ENCODE results near the gene EPYC. TPM values are rescaled to one million over a fixed set of nuclear protein-coding genes. Genes with fewer than 3 reads are reported as not detected.

EPYC gene
- total RNA-seq, 4 donors from 2014 or later = not detected

GRCh38 chr12:90920222-90920621 lies 84.5 kb downstream of the EPYC start:
- H3K27ac ChIP-seq = no peak overlapping the region
- WGBS, 2 donors = 94 to 95% methylated on average over 1 of the region's 1 CpG
- TF ChIP-seq POLR2A (IDR thresholded peaks at IDR 0.05) (no peak), CTCF (IDR thresholded peaks at IDR 0.05) (no peak)
- no peak overlapping the region for H3K4me3 ChIP-seq
- no peak for DNase-seq
- H3K36me3 ChIP-seq = no peaks in the 10 kb centered on the region
- H3K27me3 ChIP-seq = no peaks in the 10 kb centered on the region
- peaks cover 0 to 20% (median 4%) of the 10 kb centered on the region in 3 donors for H3K4me1 ChIP-seq
- intact Hi-C loops (cut with DNase I) = no loop called here
- no peaks in the 10 kb centered on the region for H3K9me3 ChIP-seq

- H3K27me3 ChIP-seq = no peaks in the 10 kb centered on the region
- peaks cover 0 to 20% (median 4%) of the 10 kb centered on the region in 3 donors for H3K4me1 ChIP-seq
- no peak for DNase-seq
- no peaks in the 10 kb centered on the region for H3K36me3 ChIP-seq
- H3K4me3 ChIP-seq = no peak overlapping the region
- no peak overlapping the region for H3K27ac ChIP-seq
- H3K9me3 ChIP-seq = no peaks in the 10 kb centered on the region
- TF ChIP-seq CTCF (IDR thresholded peaks at IDR 0.05) (no peak), POLR2A (IDR thresholded peaks at IDR 0.05) (no peak)
- intact Hi-C loops (cut with DNase I) = no loop called here
- 22 to 26% methylated on average over 2 of the region's 2 CpGs for WGBS, 2 donors
Measured at GRCh38 chr12:90917431-90917830, 87.3 kb downstream of the EPYC start.

GRCh38 chr12:90916516-90916915 lies 88.3 kb downstream of the EPYC start:
- DNase-seq = no peak
- Histone ChIP-seq H3K4me3 (no peak overlapping the region), H3K36me3 (no peaks in the 10 kb centered on the region), H3K27ac (no peak overlapping the region), H3K27me3 (no peaks in the 10 kb centered on the region), H3K9me3 (no peaks in the 10 kb centered on the region), H3K4me1 (peaks cover 0 to 11% (median under 1%) of the 10 kb centered on the region in 3 donors)
- no peak for TF ChIP-seq POLR2A (IDR thresholded peaks at IDR 0.05)
- no peak for TF ChIP-seq CTCF (IDR thresholded peaks at IDR 0.05)
- intact Hi-C loops (cut with DNase I) = no loop called here

- DNase-seq = no peak
- Histone ChIP-seq H3K4me1 (peaks cover 0 to 8% (median 0%) of the 10 kb centered on the region in 3 donors), H3K4me3 (no peak overlapping the region), H3K27ac (no peak overlapping the region), H3K36me3 (no peaks in the 10 kb centered on the region), H3K9me3 (no peaks in the 10 kb centered on the region), H3K27me3 (no peaks in the 10 kb centered on the region)
- WGBS, 2 donors = 71 to 85% methylated on average over 2 of the region's 2 CpGs
- intact Hi-C loops (cut with DNase I) = no loop called here
- no peak for TF ChIP-seq POLR2A (IDR thresholded peaks at IDR 0.05)
- TF ChIP-seq CTCF (IDR thresholded peaks at IDR 0.05) = no peak
Measured at GRCh38 chr12:90915353-90915752, 89.4 kb downstream of the EPYC start.

Other genes with a start within 250 kb of the EPYC start
- gene CCER1, start 49.8 kb downstream of the EPYC start, total RNA-seq = not detected
- gene KERA, start 53.1 kb upstream of the EPYC start, total RNA-seq = not detected
- gene LUM, start 106.5 kb upstream of the EPYC start, total RNA-seq = 10 to 100 TPM in 3 of 4 donors, 1 to 10 TPM in 1; 5.1 to 51.5 (median 30.7) TPM
- gene DCN, start 177.8 kb upstream of the EPYC start, total RNA-seq = 1,000 to 10,000 TPM in 1 of 4 donors, 100 to 1,000 TPM in 1, 10 to 100 TPM in 2; 50.1 to 1,296 (median 333) TPM